Measurements from ENCODE around the gene CFAP126. TPM values are rescaled to one million over a fixed set of nuclear protein-coding genes. Genes with fewer than 3 reads are reported as not detected.

CFAP126 gene
- total RNA-seq, 1 experiment from 2014 or later: not detected

- intact Hi-C loops (cut with micrococcal nuclease; ENCODE audit: unreplicated experiment): no loop called here
- no peak overlapping the region for H3K4me3 Mint-ChIP-seq (ENCODE audit: low read depth, unreplicated experiment)
- H3K27me3 Mint-ChIP-seq (ENCODE audit: unreplicated experiment): no peaks in the 10 kb centered on the region
- H3K4me1 Mint-ChIP-seq (ENCODE audit: low read depth, unreplicated experiment): no peaks in the 10 kb centered on the region
- no TSS peak for BruUV-seq (replicated peaks)
- no peaks in the 10 kb centered on the region for H3K9me3 Mint-ChIP-seq (ENCODE audit: low read depth, unreplicated experiment)
- no peak for DNase-seq
- CTCF ChIA-PET: interaction anchor here (0.5 to 0.6 kb wide), 3 partner anchors 23 to 163 kb away, joined by 3 to 5 read pairs (median 3); no protein-coding TSS in a partner anchor
- H3K36me3 Mint-ChIP-seq (ENCODE audit: insufficient read depth, unreplicated experiment): peaks cover 7% of the 10 kb centered on the region
- TF ChIP-seq CTCF (IDR thresholded peaks at IDR 0.05; ENCODE audit: unreplicated experiment): no peak
- H3K27ac Mint-ChIP-seq (ENCODE audit: unreplicated experiment): no peak overlapping the region
These were observed 6.7 kb upstream of the CFAP126 start for GRCh38 chr1:161374373-161374772.

- no TSS peak for BruUV-seq (replicated peaks)
- TF ChIP-seq CTCF (IDR thresholded peaks at IDR 0.05; ENCODE audit: unreplicated experiment): no peak
- CTCF ChIA-PET: no interaction called here
- no peaks in the 10 kb centered on the region for H3K27me3 Mint-ChIP-seq (ENCODE audit: unreplicated experiment)
- H3K4me1 Mint-ChIP-seq (ENCODE audit: low read depth, unreplicated experiment): no peaks in the 10 kb centered on the region
- no peak overlapping the region for H3K4me3 Mint-ChIP-seq (ENCODE audit: low read depth, unreplicated experiment)
- DNase-seq: no peak
- intact Hi-C loops (cut with micrococcal nuclease; ENCODE audit: unreplicated experiment): no loop called here
- H3K36me3 Mint-ChIP-seq (ENCODE audit: insufficient read depth, unreplicated experiment): peaks cover 7% of the 10 kb centered on the region
- H3K9me3 Mint-ChIP-seq (ENCODE audit: low read depth, unreplicated experiment): no peaks in the 10 kb centered on the region
- no peak overlapping the region for H3K27ac Mint-ChIP-seq (ENCODE audit: unreplicated experiment)
These were observed 5.8 kb upstream of the CFAP126 start for GRCh38 chr1:161373442-161373841.

- peaks cover 17% of the 10 kb centered on the region for H3K36me3 Mint-ChIP-seq (ENCODE audit: insufficient read depth, unreplicated experiment)
These were observed 2.5 kb downstream of the CFAP126 start for GRCh38 chr1:161365207-161365606.

GRCh38 chr1:161364332-161364731 is 3.3 kb downstream of the CFAP126 start:
- CTCF ChIA-PET: no interaction called here
- BruUV-seq (replicated peaks): no TSS peak
- Mint-ChIP-seq H3K4me3 (ENCODE audit: low read depth, unreplicated experiment) (no peak overlapping the region), H3K4me1 (ENCODE audit: low read depth, unreplicated experiment) (no peaks in the 10 kb centered on the region), H3K9me3 (ENCODE audit: low read depth, unreplicated experiment) (no peaks in the 10 kb centered on the region), H3K36me3 (ENCODE audit: insufficient read depth, unreplicated experiment) (peaks cover 17% of the 10 kb centered on the region), H3K27me3 (ENCODE audit: unreplicated experiment) (no peaks in the 10 kb centered on the region), H3K27ac (ENCODE audit: unreplicated experiment) (no peak overlapping the region)
- no peak for TF ChIP-seq CTCF (IDR thresholded peaks at IDR 0.05; ENCODE audit: unreplicated experiment)
- no peak for DNase-seq
- intact Hi-C loops (cut with micrococcal nuclease; ENCODE audit: unreplicated experiment): no loop called here

More at GRCh38 chr1:161365207-161365606, 2.5 kb downstream of the CFAP126 start:
- intact Hi-C loops (cut with micrococcal nuclease; ENCODE audit: unreplicated experiment): no loop called here
- Mint-ChIP-seq H3K4me3 (ENCODE audit: low read depth, unreplicated experiment) (no peak overlapping the region), H3K9me3 (ENCODE audit: low read depth, unreplicated experiment) (no peaks in the 10 kb centered on the region), H3K27ac (ENCODE audit: unreplicated experiment) (no peak overlapping the region), H3K4me1 (ENCODE audit: low read depth, unreplicated experiment) (no peaks in the 10 kb centered on the region), H3K27me3 (ENCODE audit: unreplicated experiment) (no peaks in the 10 kb centered on the region)
- BruUV-seq (replicated peaks): no TSS peak
- CTCF ChIA-PET: no interaction called here
- no peak for TF ChIP-seq CTCF (IDR thresholded peaks at IDR 0.05; ENCODE audit: unreplicated experiment)
- no peak for DNase-seq

Measured in Calu3 (cell line).